HG03354 (cell line): ENCODE measurements around the gene BRI3.

Source experiments
- ATAC-seq: cut with Tn5 transposase; IDR thresholded peaks from one replicate; pipeline ENCODE4 v1.9.1; 2021; ENCODE audit warnings: mild to moderate bottlenecking; ENCODE audit not compliant: unreplicated experiment, poor library complexity, severe bottlenecking

The BRI3 gene, protein sequence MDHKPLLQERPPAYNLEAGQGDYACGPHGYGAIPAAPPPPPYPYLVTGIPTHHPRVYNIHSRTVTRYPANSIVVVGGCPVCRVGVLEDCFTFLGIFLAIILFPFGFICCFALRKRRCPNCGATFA

DNA sequence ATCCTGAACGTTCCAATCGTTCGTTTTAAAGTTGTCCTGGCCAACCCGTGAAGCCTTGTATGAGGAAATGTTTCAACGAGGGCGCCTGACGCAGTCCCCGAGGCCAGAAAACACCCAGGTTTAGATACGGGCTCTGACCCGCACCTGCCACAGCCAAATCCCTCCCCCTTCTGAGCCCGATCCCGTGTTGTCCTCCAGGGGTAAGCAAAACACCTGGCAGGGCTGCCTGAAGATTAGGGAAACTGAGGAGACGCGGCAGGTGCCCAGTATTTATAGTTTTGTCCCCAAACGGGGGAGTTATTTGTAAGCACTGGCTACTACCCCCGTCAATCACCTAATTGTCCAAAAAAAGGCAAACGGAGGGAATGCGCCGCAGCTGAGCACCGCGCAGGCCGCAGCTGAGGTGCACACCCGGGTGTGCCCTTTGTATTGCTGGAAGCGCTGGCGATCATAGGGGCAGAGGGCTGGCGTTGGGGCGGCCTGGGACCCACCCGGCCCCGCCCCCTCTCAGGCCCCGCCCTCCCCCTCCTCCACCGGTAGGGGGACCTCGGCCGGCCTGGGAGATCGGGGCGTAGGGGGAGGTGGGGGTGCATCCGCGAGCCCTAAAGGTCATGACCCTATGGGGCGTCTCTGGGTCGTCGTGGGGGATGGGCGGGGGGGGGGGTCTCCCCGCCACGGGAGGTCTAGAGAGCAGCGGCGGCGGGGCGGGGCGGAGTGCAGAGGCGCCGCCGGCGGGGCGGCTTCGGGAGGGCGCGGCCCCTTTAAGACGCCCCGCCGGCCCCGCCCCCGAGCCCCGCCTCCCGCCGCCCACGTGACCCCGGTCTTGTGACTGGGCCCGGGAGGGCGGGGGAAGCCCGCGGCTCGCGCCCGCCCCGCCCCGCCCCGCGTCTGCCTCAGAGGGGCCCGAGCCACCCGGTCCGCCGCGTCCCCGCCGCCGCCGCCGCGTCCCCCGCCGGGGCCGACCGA, at the start of gene BRI3:
Gene BRI3 (plus strand): TSS at position 896 of the 966 bp plus-strand sequence. CDS start 110 bp downstream, outside the sequence.
- ATAC-seq = peak; percentile 80

DNA sequence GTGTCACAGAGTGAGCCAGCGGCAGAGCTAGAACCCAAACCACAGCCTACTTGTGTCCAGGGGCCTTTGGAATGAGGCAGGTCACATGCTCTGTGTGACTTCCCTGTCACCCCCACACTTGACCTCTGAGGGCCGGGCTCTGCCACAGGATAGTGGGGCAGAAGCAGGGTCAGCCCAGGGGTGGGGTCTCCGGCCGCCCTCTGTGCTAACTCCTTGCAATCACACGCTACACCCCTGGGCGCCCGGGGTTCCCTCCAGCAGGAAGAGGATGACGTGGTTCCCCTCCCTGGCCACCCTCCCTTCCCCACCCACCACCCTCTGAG, 49.3 kb upstream of the BRI3 start:
- no peak for ATAC-seq

DNA sequence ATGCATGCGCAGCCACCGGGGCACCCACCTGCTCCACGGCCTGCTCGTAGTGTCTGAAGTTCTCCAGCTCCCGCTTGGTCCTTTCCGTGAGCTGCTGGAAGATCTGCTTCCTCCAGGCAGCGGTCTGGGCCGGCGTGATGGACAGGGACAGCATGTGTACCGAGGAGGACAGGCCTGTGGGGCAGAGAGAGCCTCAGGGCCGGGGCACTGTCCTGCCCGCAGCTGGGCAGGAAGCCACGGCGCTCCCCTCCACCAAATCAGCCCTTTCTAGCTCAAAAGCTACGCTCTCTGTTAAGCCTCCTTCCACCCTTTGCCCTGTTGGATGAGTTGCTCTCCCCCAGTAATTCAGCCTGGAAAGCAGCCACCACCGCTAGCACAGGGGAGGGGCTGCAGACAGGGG, 48.7 kb upstream of the BRI3 start:
- no peak for ATAC-seq

DNA sequence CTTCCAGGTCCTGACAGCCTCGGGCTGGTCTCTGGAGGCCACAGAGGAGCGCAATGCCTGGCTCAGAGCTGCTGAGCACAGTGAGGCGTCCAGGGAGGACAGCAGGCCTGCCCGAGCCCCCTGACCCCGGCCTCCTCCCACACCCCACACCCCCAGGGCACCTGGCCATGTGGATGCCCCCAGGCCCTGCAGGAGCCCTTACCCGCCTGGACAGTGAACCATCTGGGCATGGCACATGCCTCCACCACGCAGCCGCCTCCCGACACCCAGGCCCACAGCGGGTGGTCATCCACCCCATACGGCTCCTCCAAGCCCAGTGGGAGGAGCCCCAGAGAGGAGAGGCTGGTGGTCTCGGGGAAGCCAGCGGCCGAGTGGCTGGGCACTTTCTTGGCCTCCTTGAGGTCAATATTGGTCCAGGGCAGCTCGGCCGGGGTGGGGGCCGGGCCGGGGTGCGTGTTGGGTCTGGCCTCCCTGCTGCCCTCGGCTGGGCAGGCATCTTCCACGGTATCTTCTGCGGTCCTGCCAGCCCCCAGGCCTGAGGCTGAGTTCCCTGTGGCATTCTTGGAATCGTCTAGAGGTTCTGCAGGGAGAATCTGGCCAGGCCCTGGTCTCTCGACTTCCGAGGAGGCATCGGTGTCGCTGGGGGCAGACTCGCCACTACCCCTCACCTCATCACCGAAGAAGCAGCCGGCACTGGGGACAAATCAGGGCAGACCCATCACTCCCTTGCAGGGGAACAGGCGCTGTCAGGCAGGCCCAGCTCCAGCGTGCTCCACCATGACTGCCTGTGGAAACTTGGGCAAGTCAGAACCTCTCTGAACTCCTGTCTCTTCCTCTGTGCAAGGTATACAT, 48.0 kb upstream of the BRI3 start:
- no peak for ATAC-seq

DNA sequence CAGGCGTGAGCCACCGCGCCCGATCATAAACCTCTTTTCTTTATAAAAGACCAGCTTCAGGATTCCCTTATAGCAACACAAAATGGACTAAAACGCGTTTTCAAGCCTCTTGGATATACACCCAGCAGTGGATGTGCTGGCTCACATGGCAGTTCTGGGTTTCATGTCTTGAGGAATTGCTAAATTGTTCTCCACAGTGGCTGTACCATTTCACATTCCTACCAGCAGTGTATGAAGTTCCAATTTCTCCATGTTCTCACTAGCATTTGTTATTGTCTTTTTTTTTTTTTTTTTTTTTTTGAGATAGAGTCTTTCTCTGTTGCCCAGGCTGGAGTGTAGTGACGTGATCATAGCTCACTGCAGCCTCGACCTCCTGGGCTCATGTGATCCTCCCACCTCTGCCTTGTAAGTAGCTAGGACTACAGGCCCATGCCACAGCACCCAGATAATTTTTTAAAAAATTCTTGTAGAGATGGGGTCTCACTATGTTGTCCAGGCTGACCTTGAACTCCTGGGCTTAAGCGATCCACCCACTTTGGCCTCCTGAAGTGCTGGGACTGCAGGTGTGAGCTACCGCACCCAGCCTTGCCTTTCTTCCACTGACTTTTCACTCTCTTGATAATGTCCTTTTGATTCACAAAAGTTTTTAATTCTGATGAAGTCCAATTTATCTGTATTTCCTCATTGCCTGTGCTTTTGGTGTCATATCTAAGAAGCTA, 46.9 kb upstream of the BRI3 start:
- no peak for ATAC-seq

DNA sequence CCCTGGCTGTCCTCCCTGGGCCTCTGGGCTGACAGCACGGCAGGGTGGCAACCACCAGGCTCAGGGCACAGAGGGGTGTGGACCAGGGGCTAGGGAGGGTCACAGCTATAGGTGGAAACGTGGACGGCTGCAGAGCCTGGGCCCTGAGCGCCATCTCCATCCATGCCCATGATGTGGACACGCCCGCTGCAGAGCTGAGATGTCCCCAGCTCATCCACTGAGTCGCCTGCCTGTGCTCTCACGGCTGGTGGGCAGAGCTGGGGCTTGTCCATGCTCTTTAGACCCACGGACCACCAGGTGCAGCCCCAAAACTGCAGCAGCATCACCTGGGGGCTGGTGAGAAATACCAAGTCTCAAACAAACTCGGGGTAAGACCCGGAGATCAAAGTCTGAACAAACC, 45.6 kb upstream of the BRI3 start:
- ATAC-seq = no peak

DNA sequence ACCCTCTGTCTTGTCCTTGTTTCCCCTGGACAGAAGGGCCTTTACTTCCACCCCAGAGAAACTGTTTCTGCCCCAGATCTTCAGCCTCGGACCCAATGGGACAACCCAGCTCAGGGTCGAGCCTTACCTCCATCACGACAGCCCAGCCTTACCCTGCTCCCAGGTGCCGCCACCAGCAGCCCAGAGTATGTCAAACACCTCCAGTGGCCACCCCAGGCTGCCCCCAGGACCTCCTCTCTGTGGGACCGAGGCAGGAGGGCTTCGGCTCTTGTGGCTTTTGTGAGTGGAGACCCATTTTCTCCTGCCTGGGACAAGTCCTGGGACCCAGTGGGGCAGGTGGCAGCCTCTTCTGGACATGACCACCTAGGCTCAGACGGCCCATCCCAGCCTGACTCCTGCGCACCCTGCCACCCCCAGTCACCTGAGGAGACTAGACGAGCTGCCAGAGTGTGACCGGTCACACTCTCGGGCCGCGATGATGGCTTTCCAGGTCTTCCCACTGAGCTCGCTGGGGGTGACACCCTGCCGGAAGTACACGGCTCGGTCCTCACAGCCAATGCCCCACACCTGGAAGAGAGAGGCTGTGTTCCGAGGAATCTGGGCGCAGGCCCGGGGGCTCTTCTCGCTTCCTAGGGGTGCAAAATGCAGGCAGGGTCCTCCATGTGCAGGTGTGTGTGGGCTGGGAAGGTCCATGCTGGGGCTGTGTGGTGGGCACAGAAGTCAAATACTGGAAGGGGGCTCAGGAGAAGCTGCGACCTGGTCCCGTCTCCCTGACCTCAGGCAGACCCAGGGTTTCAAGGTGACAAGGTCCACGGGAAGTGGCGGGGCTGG, 44.9 kb upstream of the BRI3 start:
- no peak for ATAC-seq

DNA sequence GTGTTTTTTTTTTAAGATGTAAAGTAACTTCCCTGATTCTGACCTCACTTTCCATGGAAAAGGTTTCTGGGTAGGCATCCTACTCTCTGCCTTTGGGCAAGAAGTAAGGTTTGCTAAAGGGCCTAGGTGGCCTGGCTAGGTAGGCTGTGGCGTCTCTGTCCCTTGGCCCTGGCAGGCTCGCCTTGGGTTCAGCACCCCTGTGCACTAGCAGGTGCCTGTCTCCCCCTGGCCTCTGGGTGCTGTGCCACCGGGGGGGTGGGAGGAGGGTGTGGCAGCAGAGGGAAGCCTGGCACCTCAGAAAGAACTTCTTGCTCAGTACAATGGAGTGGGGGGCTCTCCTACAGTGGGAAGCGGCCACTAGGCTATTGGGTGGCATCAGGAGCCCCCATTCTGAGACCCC, 43.4 kb upstream of the BRI3 start:
- ATAC-seq = no peak

DNA sequence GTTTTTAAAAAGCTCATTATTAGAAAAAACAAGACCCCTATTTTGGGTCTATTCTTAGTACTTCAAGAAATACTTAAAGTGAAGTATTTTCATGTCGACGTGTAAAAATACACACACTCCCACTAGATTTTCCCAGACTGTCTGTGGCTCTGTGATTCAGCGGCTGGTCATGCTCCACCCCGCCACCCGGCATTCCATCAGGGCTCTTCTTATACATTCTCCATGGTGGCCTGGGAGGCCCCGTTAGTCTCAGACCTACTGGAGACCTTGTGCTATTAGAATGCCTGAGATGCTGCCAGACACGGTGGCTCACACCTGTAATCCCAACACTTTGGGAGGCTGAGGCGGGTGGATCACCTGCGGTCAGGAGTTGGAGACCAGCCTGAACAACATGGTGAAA, 42.5 kb upstream of the BRI3 start:
- ATAC-seq = no peak

DNA sequence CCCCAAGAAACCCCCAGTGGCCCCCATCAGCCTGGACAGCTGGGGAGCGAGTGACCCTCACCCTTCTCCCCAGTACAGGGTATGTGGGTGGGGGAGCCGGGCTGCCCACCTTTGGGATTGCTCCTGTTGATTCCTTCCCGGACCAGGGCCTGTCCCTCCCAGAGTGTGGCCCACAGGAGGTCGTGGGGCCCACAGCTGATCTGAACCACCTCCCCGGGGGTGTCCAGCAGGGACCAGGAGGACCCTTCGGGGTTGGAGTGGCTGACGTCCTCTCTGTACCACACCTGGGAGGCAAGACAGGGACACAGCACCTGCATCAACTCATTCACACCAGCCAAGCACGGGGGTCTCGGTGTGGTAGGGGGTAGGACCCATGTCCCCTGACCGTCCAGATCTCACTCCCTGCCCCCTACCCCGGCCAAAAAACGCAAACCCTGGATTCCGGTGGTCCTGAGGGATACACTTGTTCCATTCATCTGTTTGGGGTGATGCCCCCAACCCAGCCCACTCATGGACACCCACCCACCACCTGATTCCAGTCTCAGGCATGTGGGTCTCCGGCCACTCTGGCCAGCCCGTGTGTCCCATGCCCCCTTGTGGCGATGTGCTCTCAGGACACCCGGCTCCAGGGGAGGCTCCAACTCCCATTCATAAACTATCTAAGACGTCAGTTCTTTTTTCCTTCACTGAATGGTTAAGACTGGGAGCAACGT, 40.4 kb upstream of the BRI3 start:
- ATAC-seq = no peak

DNA sequence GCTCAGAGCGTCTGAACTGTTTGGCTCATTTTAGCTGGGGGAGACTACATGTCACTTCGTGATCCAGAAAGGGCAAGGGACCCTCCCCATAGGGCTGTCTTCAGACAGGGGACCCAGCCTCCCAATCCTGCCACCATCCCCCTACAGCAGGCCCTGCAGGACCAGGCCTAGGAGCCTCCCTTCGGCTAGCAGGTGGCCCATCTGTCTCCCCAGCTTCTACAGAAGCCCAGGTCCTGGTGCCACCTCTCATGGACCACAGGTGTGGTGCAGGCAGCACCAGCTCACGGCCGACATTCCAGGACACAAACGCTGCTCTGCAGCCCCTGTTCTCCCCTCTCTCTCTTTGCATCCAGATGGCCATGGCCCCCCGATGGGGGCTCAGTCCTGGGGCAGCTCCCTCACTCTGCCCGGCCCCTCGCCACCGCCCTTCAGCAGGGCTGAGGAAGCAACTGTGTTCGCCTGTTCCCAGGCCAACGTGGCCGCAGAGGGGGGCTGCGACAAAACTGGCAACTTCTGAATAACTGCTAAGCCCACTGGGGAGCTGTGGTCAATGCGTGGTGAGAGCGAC, 39.7 kb upstream of the BRI3 start:
- no peak for ATAC-seq

DNA sequence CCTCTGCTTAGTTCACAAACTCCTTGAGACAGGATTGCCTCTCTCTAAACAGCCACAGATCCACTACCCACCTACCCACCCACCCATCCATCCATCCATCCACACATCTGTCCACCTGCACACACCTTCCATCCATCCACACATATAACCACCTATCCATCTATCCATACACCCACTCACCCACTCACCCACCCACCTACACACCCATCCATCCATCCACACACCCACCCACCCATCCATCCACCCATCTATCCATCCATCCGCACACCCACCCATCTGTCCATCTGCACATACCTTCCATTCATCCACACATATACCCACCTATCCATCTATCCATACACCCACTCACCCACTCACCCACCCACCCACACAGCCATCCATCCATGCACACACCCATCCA, 39.1 kb upstream of the BRI3 start:
- ATAC-seq = no peak

DNA sequence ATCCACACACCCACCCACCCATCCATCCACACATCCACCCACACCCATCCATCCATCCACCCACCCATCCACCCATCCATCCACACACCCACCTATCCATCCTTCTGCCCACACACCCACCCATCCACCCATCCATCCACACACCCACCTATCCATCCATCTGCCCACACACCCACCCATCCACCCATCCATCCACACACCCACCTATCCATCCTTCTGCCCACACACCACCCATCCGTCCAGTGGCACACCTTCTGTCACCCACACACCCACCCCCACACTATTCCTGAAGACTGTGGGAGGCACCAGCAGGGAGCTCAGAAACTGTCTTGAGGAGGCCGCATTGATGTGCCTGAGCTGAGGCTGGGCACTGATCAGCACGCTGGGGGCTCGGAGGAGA, 38.6 kb upstream of the BRI3 start:
- ATAC-seq = no peak

DNA sequence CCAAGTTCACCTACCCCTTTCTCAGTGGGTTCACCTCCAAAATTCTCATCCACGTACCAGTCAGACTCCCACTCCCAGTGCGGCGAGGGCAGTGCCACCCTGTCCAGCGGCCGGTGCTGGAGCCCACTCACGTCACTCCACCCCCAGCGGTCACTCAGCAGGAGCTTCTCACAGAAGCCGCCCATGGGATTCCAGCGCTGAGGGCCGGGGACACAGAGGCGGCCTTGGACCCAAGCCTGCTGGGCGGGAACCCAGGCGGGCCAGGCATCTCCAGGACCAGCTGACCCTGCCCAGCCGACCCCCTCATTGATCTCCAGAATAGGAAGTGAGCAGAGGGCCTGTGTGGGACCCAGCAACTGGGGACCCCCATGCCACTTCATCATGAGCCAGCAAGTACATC, 36.6 kb upstream of the BRI3 start:
- no peak for ATAC-seq

DNA sequence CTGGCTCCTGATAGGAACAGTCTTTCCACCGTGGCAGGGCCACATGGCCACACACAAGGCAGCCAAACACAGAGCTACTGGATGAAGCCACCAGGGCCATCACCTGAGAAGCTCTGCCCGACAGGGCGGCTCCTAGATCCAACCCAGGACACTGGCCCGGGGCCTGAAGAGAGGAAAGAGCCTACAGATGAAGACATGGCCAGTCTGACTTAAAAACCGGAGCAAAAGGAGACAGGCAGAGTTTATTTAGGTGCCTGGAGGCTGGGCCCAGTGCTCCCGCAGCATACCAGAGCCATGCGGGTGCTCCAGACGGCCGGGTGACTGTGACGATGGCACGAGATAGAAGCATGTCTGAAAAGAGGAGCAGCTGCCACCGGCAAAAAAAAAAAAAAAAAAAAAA, 33.3 kb upstream of the BRI3 start:
- ATAC-seq = no peak

DNA sequence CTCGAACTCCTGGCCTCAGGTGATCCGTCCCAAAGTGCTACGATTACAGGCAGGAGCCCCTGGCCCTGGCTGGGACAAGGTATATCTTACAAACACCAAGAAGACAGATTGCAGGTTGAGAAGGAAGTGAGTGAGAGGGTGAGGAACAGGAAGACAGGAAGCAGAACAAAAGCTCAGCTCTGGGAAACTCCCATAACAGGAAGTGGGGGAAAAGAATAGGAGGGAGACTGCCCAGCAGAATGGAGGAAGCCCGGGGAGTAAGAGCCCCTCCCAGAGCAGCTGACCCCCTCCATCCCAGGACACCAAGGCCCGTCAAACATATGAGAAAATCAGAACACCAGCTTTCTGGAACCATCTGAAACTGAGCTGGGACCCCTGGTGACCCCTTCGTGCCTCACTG, 32.4 kb upstream of the BRI3 start:
- no peak for ATAC-seq

DNA sequence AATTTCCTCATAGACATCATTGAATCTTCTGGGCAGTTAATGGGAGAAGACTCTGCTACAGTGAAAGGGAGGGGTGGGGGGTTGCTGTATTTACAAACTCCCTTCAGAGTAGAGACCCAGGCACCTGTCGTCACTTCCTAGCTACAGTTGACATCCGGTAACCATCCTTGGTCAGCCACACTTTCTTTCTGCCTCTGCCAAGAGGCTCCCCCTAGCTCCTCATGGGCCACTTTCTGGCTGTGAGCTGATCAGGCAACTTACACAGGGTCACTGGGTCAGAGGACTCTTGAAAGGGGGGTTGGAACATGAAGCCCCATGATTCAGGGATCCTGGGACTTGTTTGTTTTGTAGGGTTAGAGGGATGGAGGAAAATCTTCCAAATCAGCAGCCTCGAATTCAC, 30.7 kb upstream of the BRI3 start:
- ATAC-seq = no peak

DNA sequence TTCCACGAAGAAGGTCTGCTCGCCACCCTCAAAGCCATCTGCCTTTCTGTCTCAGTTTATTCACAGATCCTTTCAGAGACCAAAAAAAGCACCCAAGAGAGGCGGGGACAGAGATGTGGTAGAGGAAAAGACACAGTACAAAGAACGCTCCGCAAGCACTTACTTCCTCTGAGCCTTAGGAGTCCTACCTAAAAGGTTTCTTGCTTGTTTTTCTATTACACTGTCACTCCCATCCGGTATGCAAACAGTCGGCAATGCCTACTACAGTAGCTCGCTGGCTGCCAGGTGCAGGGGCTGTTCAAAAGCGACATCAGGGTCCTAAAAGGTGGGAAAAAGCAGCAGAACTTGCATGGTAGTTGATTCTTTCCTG, 30.3 kb upstream of the BRI3 start:
- ATAC-seq = peak; percentile 29
